ENCODE data around the gene ALDH7A1.
A peak's percentile ranks its signal among the peaks of the same experiment; 100 is the strongest.

Gene ALDH7A1

GRCh38 chr5:126595486-126596083 lies 566 bp upstream of the ALDH7A1 start:
- Histone ChIP-seq H3K9me3 (ENCODE audit: control insufficient read depth, insufficient read depth, low read length) (no peaks in the 10 kb centered on the region), H3K27ac (ENCODE audit: low read length) (no peak overlapping the region), H3K4me3 (ENCODE audit: low read length) (peak overlapping the region; percentile 47; the same call in 1 of the 2 replicates), H3K27me3 (ENCODE audit: control insufficient read depth, insufficient read depth, low read length) (no peaks in the 10 kb centered on the region), H3K4me1 (ENCODE audit: control insufficient read depth, insufficient read depth, low read length) (peaks cover 1% of the 10 kb centered on the region; the same call in 1 of the 2 replicates), H3K36me3 (ENCODE audit: control insufficient read depth, insufficient read depth, low read length) (no peaks in the 10 kb centered on the region)
- no peak for DNase-seq (ENCODE audit: low read depth, low spot score)
- WGBS (ENCODE audit: insufficient coverage, insufficient read length): no CpG with 5 or more reads among the region's 22 CpGs

- no peaks in the 10 kb centered on the region; the same call in 1 of the 2 replicates for H3K4me1 ChIP-seq (ENCODE audit: control insufficient read depth, insufficient read depth, low read length)
Observed at GRCh38 chr5:126591549-126591948, 3.5 kb downstream of the ALDH7A1 start.

DNA sequence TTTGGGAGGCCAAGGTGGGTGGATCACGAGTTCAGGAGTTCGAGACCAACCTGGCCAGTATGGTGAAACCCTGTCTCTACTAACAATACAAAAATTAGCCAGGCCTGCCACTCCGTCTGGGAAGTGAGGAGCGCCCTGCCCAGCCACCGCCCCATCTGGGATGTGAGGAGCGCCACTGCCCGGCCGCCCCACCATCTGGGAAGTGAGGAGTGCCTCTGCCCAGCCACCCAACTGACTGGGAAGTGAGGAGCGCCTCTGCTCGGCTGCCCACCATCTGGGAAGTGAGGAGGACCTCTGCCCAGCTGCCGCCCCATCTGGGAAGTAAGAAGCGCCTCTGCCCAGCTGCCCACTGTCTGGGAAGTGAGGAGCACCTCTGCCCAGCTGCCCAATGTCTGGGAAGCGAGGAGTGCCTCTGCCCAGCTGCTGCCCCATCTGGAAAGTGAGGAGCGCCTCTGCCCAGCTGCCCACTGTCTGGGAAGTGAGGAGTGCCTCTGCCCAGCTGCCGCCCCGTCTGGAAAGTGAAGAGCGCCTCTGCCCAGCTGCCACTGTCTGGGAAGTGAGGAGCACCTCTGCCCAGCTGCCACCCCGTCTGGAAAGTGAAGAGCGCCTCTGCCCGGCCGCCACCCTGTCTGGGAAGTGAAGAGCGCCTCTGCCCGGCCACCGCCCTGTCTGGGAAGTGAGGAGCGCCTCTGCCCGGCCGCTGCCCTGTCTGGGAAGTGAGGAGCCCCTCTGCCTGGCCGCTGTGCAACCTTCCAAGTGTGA lies 5.3 kb downstream of the ALDH7A1 start:
- no CpG with 5 or more reads among the region's 28 CpGs for WGBS (ENCODE audit: insufficient coverage, insufficient read length)
- H3K36me3 ChIP-seq (ENCODE audit: control insufficient read depth, insufficient read depth, low read length): peaks cover 18% of the 10 kb centered on the region

More at GRCh38 chr5:126591549-126591948, 3.5 kb downstream of the ALDH7A1 start:
- Histone ChIP-seq H3K9me3 (ENCODE audit: control insufficient read depth, insufficient read depth, low read length) (no peaks in the 10 kb centered on the region), H3K27me3 (ENCODE audit: control insufficient read depth, insufficient read depth, low read length) (no peaks in the 10 kb centered on the region), H3K27ac (ENCODE audit: low read length) (no peak overlapping the region), H3K4me3 (ENCODE audit: low read length) (no peak overlapping the region), H3K36me3 (ENCODE audit: control insufficient read depth, insufficient read depth, low read length) (peaks cover 13% of the 10 kb centered on the region)
- WGBS (ENCODE audit: insufficient coverage, insufficient read length): no CpG with 5 or more reads among the region's 1 CpG
- DNase-seq (ENCODE audit: low read depth, low spot score): no peak

DNA sequence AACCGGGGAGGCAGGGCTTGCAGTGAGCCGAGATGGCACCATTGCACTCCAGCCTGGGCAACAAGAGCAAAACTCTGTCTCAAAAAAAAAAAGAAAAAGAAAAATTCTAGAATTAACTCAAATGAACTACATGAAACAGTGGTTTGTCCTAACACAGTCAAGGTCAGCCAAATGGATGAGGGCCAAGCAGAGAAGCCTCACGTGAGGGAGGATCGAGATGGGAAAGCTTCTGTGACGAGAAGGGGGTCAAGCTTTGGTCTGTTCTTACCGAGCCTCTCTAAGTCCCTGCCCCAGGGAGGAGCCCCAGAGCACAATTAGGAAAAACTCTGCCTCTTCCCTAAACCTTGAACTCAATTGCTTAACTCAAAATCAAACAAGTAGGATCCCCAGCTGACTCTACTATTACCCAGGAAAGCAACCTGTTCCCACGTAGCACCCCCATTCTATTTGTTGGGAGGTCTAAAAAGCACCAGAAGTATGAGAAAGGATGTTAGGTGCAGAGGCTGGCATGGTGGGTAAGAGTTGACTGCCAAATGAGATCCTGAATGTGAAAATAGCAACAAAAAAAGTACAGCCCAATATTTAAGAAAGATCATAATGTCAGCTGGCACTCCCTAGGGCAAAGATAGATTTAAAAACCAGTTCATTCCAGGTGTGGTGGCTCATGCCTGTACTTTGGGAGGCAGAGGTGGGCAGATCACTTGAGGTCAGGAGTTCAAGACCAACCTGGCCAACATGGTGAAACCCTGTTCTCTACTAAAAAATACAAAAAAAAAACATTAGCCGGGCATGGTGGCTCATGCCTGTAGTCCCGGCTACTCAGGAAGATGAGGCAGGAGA lies 7.2 kb downstream of the ALDH7A1 start:
- DNase-seq (ENCODE audit: low read depth, low spot score): no peak
- no CpG with 5 or more reads among the region's 9 CpGs for WGBS (ENCODE audit: insufficient coverage, insufficient read length)
- H3K36me3 ChIP-seq (ENCODE audit: control insufficient read depth, insufficient read depth, low read length): peaks cover 20% of the 10 kb centered on the region
- no peak overlapping the region for H3K27ac ChIP-seq (ENCODE audit: low read length)
- no peaks in the 10 kb centered on the region for H3K4me1 ChIP-seq (ENCODE audit: control insufficient read depth, insufficient read depth, low read length)
- no peak overlapping the region for H3K4me3 ChIP-seq (ENCODE audit: low read length)
- H3K27me3 ChIP-seq (ENCODE audit: control insufficient read depth, insufficient read depth, low read length): no peaks in the 10 kb centered on the region
- H3K9me3 ChIP-seq (ENCODE audit: control insufficient read depth, insufficient read depth, low read length): no peaks in the 10 kb centered on the region

More for the DNA sequence above, 5.3 kb downstream of the ALDH7A1 start:
- Histone ChIP-seq H3K4me1 (ENCODE audit: control insufficient read depth, insufficient read depth, low read length) (no peaks in the 10 kb centered on the region), H3K4me3 (ENCODE audit: low read length) (no peak overlapping the region), H3K9me3 (ENCODE audit: control insufficient read depth, insufficient read depth, low read length) (no peaks in the 10 kb centered on the region), H3K27me3 (ENCODE audit: control insufficient read depth, insufficient read depth, low read length) (no peaks in the 10 kb centered on the region), H3K27ac (ENCODE audit: low read length) (no peak overlapping the region)
- no peak for DNase-seq (ENCODE audit: low read depth, low spot score)

DNA sequence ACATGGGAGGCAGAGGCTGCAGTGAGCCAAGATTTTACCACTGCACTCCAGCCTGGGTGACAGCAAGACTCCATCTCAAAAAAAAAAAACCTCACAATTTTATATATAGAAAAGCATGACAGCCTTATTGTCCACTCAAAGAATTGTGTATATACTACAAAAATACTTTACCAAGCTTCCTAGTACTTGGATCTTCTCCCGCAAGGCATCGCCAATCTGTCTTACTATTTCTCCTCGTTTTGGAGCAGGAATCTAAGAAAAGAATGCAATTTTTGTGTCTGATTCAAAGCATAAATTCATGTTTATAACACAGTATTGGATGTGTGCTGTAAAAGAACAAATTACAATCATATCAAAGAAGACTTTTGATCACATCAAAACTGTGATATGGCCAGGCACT lies 11.3 kb downstream of the ALDH7A1 start:
- DNase-seq (ENCODE audit: low read depth, low spot score): no peak

GRCh38 chr5:126579716-126580115 lies 15.3 kb downstream of the ALDH7A1 start:
- Histone ChIP-seq H3K27me3 (ENCODE audit: control insufficient read depth, insufficient read depth, low read length) (no peaks in the 10 kb centered on the region), H3K9me3 (ENCODE audit: control insufficient read depth, insufficient read depth, low read length) (no peaks in the 10 kb centered on the region), H3K36me3 (ENCODE audit: control insufficient read depth, insufficient read depth, low read length) (peaks cover 27% of the 10 kb centered on the region; the same call in 1 of the 2 replicates), H3K4me1 (ENCODE audit: control insufficient read depth, insufficient read depth, low read length) (no peaks in the 10 kb centered on the region), H3K4me3 (ENCODE audit: low read length) (no peak overlapping the region), H3K27ac (ENCODE audit: low read length) (no peak overlapping the region)
- WGBS (ENCODE audit: insufficient coverage, insufficient read length): no CpG with 5 or more reads among the region's 2 CpGs
- no peak for DNase-seq (ENCODE audit: low read depth, low spot score)

More for the DNA sequence above, 11.3 kb downstream of the ALDH7A1 start:
- no peaks in the 10 kb centered on the region for H3K27me3 ChIP-seq (ENCODE audit: control insufficient read depth, insufficient read depth, low read length)
- no peaks in the 10 kb centered on the region for H3K9me3 ChIP-seq (ENCODE audit: control insufficient read depth, insufficient read depth, low read length)
- H3K4me3 ChIP-seq (ENCODE audit: low read length): no peak overlapping the region
- H3K36me3 ChIP-seq (ENCODE audit: control insufficient read depth, insufficient read depth, low read length): peaks cover 21% of the 10 kb centered on the region; the same call in 1 of the 2 replicates
- H3K27ac ChIP-seq (ENCODE audit: low read length): no peak overlapping the region
- H3K4me1 ChIP-seq (ENCODE audit: control insufficient read depth, insufficient read depth, low read length): no peaks in the 10 kb centered on the region
- no CpG with 5 or more reads among the region's 3 CpGs for WGBS (ENCODE audit: insufficient coverage, insufficient read length)

GRCh38 chr5:126577415-126577814 lies 17.6 kb downstream of the ALDH7A1 start:
- Histone ChIP-seq H3K36me3 (ENCODE audit: control insufficient read depth, insufficient read depth, low read length) (peaks cover 28% of the 10 kb centered on the region; the same call in 1 of the 2 replicates), H3K27ac (ENCODE audit: low read length) (no peak overlapping the region), H3K27me3 (ENCODE audit: control insufficient read depth, insufficient read depth, low read length) (no peaks in the 10 kb centered on the region), H3K4me1 (ENCODE audit: control insufficient read depth, insufficient read depth, low read length) (no peaks in the 10 kb centered on the region), H3K4me3 (ENCODE audit: low read length) (no peak overlapping the region), H3K9me3 (ENCODE audit: control insufficient read depth, insufficient read depth, low read length) (no peaks in the 10 kb centered on the region)
- no peak for DNase-seq (ENCODE audit: low read depth, low spot score)
- WGBS (ENCODE audit: insufficient coverage, insufficient read length): no CpG with 5 or more reads among the region's 5 CpGs

DNA sequence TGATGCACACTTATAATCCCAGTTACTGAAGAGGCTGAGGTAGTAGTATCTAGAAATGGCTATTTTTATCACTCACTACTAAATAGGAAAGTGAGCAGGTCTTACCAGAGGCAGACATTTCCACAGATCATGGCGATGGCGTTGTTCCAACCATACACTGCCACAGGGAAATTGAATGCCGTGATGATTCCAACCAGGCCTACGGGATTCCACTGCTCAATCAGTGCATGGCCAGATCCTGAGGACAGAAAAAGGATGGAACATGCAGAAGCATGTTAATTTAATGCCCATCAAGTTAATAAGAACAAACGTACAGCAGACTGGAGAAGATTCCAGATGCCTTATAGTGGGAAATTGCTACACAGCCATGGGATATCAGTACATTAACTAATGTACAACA lies 18.0 kb downstream of the ALDH7A1 start:
- H3K27ac ChIP-seq (ENCODE audit: low read length): no peak overlapping the region
- no peaks in the 10 kb centered on the region for H3K9me3 ChIP-seq (ENCODE audit: control insufficient read depth, insufficient read depth, low read length)
- H3K27me3 ChIP-seq (ENCODE audit: control insufficient read depth, insufficient read depth, low read length): no peaks in the 10 kb centered on the region
- DNase-seq (ENCODE audit: low read depth, low spot score): no peak
- peaks cover 28% of the 10 kb centered on the region; the same call in 1 of the 2 replicates for H3K36me3 ChIP-seq (ENCODE audit: control insufficient read depth, insufficient read depth, low read length)
- H3K4me1 ChIP-seq (ENCODE audit: control insufficient read depth, insufficient read depth, low read length): no peaks in the 10 kb centered on the region
- no CpG with 5 or more reads among the region's 5 CpGs for WGBS (ENCODE audit: insufficient coverage, insufficient read length)
- H3K4me3 ChIP-seq (ENCODE audit: low read length): no peak overlapping the region

GRCh38 chr5:126575644-126576043 lies 19.4 kb downstream of the ALDH7A1 start:
- Histone ChIP-seq H3K36me3 (ENCODE audit: control insufficient read depth, insufficient read depth, low read length) (peaks cover 28% of the 10 kb centered on the region; the same call in 1 of the 2 replicates), H3K4me1 (ENCODE audit: control insufficient read depth, insufficient read depth, low read length) (no peaks in the 10 kb centered on the region), H3K9me3 (ENCODE audit: control insufficient read depth, insufficient read depth, low read length) (no peaks in the 10 kb centered on the region), H3K4me3 (ENCODE audit: low read length) (no peak overlapping the region), H3K27me3 (ENCODE audit: control insufficient read depth, insufficient read depth, low read length) (no peaks in the 10 kb centered on the region), H3K27ac (ENCODE audit: low read length) (no peak overlapping the region)
- no peak for DNase-seq (ENCODE audit: low read depth, low spot score)
- WGBS (ENCODE audit: insufficient coverage, insufficient read length): no CpG with 5 or more reads among the region's 10 CpGs

GRCh38 chr5:126568206-126568755 lies 26.7 kb downstream of the ALDH7A1 start:
- no CpG with 5 or more reads among the region's 4 CpGs for WGBS (ENCODE audit: insufficient coverage, insufficient read length)
- no peaks in the 10 kb centered on the region for H3K4me1 ChIP-seq (ENCODE audit: control insufficient read depth, insufficient read depth, low read length)
- H3K27me3 ChIP-seq (ENCODE audit: control insufficient read depth, insufficient read depth, low read length): no peaks in the 10 kb centered on the region
- H3K36me3 ChIP-seq (ENCODE audit: control insufficient read depth, insufficient read depth, low read length): peaks cover 13% of the 10 kb centered on the region; the same call in 1 of the 2 replicates
- no peak overlapping the region for H3K4me3 ChIP-seq (ENCODE audit: low read length)
- no peaks in the 10 kb centered on the region for H3K9me3 ChIP-seq (ENCODE audit: control insufficient read depth, insufficient read depth, low read length)
- no peak overlapping the region for H3K27ac ChIP-seq (ENCODE audit: low read length)
- DNase-seq (ENCODE audit: low read depth, low spot score): no peak

Measured in iPS DF 6.9 (cell line).